ENCODE measurements around the gene POLR2C. TPM values are rescaled to one million over a fixed set of nuclear protein-coding genes. Genes with fewer than 3 reads are reported as not detected.

The POLR2C gene
- total RNA-seq, 1 donor from 2014 or later, result 56.6 TPM

DNA sequence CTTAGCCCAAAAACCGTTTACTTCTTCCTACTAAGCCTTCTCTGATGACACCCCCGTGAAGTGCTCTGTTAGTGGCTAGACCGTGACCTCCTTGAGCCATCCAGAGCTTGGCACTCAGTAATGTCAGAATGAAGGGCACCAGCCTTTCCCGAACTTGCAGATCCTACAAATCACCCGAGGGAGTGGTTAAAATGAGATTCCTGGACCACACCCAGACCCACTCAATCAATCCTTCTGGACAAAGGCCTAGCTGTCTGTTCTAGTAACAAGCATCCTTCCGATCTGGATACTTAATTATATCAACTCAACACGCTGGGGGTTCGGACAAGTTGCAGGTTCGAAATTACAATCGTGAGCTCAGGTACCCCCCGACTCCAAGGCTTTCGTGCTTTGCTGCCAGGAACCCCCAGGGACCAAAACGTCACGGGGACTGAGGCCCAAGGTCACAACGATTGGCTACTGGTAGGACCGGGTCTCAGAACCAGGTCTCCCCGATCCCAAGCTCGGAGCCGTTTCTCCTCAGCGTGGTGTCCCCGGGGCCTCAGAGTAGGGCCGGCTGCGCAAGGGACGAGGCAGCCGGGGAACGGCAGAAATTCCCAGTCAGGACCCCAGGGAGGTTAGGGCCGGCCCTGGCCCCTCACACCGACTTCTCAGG is 15.8 kb upstream of the POLR2C start:
- intact Hi-C loops (cut with micrococcal nuclease), result loop anchor here (1.0 to 10.0 kb wide), 6 partner anchors 16 to 1286 kb away; partner anchors contain the start of genes CFAP20, GOT2, KATNB1 and POLR2C

DNA sequence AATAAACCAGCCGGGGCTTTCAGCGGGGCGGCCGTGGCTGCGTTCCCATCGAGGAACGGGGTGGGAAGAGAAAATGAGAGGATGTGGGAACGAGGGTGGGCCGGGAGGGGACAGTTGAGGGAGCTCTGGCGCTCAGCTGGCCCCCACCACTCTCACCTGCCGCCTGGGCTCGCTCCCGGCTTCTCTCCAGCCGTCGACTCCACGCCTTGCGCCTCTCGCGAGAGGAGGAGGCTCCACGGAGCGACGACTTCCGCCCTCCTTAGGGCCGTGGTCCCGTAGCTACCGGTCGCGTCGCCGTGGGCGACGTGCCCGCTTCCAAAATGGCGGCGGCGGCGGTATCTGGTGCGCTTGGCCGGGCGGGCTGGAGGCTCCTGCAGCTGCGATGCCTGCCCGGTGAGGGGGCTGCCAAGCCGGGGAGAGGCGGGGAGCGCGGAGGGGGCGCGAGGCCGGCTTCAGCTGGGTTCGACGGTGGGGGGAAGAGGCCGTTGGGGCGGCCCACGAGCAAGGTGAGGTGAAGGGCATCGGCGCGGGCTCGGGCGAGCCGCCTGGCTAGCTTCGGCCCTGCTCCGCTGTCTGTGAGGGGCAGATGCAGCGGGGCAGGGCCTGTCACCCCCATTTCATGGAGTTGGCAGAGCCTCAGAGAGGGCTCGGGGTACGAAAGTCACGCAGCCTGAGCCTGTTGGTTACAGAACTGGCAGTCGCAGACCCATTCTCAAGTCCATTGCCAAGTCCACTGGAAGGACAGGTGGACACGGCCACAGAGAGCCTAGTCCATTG is 15.1 kb upstream of the POLR2C start, which contains the start of the genes CIAPIN1 and COQ9:
Gene CIAPIN1 (minus strand): TSS at position 200 of the 777 bp plus-strand sequence. CDS start 6,457 bp downstream, outside the sequence.
Gene COQ9 (plus strand): TSS at position 294 of the 777 bp plus-strand sequence. CDS start 27 bp downstream, at position 321.
- Mint-ChIP-seq H3K27ac (peak within 1 kb of the TSS; percentile 84), H3K36me3 (ENCODE audit: low read depth) (peaks cover 17% of the 10 kb centered on the region), H3K9me3 (no peaks in the 10 kb centered on the region), H3K27me3 (no peaks in the 10 kb centered on the region), H3K4me3 (peak within 1 kb of the TSS; percentile 91), H3K4me1 (peaks cover 19% of the 10 kb centered on the region)
- TF ChIP-seq, protein P1, sequence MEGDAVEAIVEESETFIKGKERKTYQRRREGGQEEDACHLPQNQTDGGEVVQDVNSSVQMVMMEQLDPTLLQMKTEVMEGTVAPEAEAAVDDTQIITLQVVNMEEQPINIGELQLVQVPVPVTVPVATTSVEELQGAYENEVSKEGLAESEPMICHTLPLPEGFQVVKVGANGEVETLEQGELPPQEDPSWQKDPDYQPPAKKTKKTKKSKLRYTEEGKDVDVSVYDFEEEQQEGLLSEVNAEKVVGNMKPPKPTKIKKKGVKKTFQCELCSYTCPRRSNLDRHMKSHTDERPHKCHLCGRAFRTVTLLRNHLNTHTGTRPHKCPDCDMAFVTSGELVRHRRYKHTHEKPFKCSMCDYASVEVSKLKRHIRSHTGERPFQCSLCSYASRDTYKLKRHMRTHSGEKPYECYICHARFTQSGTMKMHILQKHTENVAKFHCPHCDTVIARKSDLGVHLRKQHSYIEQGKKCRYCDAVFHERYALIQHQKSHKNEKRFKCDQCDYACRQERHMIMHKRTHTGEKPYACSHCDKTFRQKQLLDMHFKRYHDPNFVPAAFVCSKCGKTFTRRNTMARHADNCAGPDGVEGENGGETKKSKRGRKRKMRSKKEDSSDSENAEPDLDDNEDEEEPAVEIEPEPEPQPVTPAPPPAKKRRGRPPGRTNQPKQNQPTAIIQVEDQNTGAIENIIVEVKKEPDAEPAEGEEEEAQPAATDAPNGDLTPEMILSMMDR (IDR thresholded peaks at IDR 0.05), result no peak
- peak; percentile 82 for DNase-seq
- ATAC-seq (ENCODE audit: low read depth), result peak; percentile 98
- ChIA-PET CTCF (interaction anchor here (0.6 to 2.8 kb wide), 6 partner anchors 13 to 147 kb away, joined by 3 to 15 read pairs (median 3); partner anchors contain the start of gene POLR2C), POLR2A (interaction anchor here (0.5 to 3.1 kb wide), 24 partner anchors 9 to 1182 kb away, joined by 3 to 36 read pairs (median 4); partner anchors contain the start of genes ADGRG5, CCDC102A, KATNB1 and POLR2C)
- intact Hi-C loops (cut with micrococcal nuclease), result loop anchor here (1.0 to 10.0 kb wide), 6 partner anchors 15 to 1285 kb away; partner anchors contain the start of genes CFAP20, GOT2, KATNB1 and POLR2C

More for the DNA sequence above, 15.8 kb upstream of the POLR2C start:
- ATAC-seq (ENCODE audit: low read depth) (peak; percentile 41), DNase-seq (peak; percentile 48)
- Mint-ChIP-seq H3K4me3 (peak overlapping the region; percentile 91), H3K27ac (peak overlapping the region; percentile 84), H3K27me3 (no peaks in the 10 kb centered on the region), H3K36me3 (ENCODE audit: low read depth) (peaks cover 13% of the 10 kb centered on the region), H3K9me3 (no peaks in the 10 kb centered on the region), H3K4me1 (peaks cover 19% of the 10 kb centered on the region)
- TF ChIP-seq, protein P1 (IDR thresholded peaks at IDR 0.05), result no peak
- POLR2A ChIA-PET, result interaction anchor here (0.6 to 3.1 kb wide), 22 partner anchors 10 to 662 kb away, joined by 3 to 36 read pairs (median 4); partner anchors contain the start of genes ADGRG5, CCDC102A, KATNB1 and POLR2C
- CTCF ChIA-PET, result interaction anchor here (1.0 to 2.8 kb wide), 5 partner anchors 14 to 147 kb away, joined by 3 to 15 read pairs (median 3); partner anchors contain the start of gene POLR2C

DNA sequence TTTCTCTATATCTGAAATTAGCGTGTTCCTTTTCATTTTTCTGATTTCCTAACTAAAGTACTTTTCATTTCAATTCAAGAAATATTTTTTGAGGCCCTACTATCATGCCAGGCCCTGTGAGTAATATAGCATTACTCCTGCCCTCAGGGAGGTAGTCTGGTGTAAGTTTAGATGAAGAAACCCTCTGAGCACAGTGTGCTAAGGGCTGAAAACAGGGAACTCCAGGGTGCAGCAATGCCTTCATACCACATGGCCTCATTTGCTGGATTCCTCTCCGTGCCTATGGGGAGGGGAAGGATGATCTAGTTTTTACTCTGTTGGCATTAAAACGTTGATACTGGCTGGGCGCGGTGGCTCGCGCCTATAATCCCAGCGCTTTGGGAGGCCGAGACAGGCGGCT is 10.5 kb upstream of the POLR2C start:
- TF ChIP-seq, protein P1 (IDR thresholded peaks at IDR 0.05), result no peak
- intact Hi-C loops (cut with micrococcal nuclease), result no loop called here
- POLR2A ChIA-PET, result no interaction called here
- Mint-ChIP-seq H3K9me3 (no peaks in the 10 kb centered on the region), H3K36me3 (ENCODE audit: low read depth) (peaks cover 54% of the 10 kb centered on the region), H3K4me3 (no peak overlapping the region), H3K4me1 (peaks cover 6% of the 10 kb centered on the region), H3K27ac (no peak overlapping the region), H3K27me3 (no peaks in the 10 kb centered on the region)
- no peak for DNase-seq
- no peak for ATAC-seq (ENCODE audit: low read depth)
- CTCF ChIA-PET, result no interaction called here

DNA sequence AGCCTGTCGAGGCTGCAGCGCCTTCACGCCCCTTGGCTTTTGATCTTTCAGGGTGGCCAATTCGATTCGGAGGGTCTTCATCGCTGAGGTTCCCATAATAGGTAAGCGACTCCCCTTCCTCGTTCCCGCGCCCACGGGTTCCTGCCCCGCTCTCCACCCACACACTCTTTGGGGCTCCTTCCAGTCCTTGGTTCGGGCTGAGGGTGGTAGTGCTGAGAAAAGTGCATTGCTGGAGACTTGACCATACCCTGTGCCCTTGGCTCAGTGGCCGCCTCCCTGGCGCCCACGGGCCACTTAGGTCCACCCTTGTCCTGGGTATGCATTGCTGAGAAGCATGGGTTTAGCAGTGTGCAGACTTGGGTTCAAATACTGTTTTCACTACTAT is 491 bp downstream of the POLR2C start:
- no peaks in the 10 kb centered on the region for H3K9me3 Mint-ChIP-seq
- no peak for ATAC-seq (ENCODE audit: low read depth)
- POLR2A ChIA-PET, result interaction anchor here (0.6 to 2.4 kb wide), 9 partner anchors 8 to 272 kb away, joined by 3 to 36 read pairs (median 5); partner anchors contain the start of genes CIAPIN1, COQ9, DOK4 and KATNB1

More for the DNA sequence above, 491 bp downstream of the POLR2C start:
- intact Hi-C loops (cut with micrococcal nuclease), result loop anchor here (1.0 to 2.0 kb wide), 8 partner anchors 16 to 277 kb away; partner anchors contain the start of genes CCDC102A, CIAPIN1, COQ9 and KATNB1
- CTCF ChIA-PET, result interaction anchor here (0.9 to 2.4 kb wide), 8 partner anchors 8 to 163 kb away, joined by 3 to 15 read pairs (median 4); partner anchors contain the start of genes CIAPIN1 and COQ9
- TF ChIP-seq, protein P1 (IDR thresholded peaks at IDR 0.05), result no peak
- Mint-ChIP-seq H3K4me3 (peak overlapping the region; percentile 100), H3K4me1 (peaks cover 29% of the 10 kb centered on the region), H3K27me3 (no peaks in the 10 kb centered on the region), H3K36me3 (ENCODE audit: low read depth) (peaks cover 72% of the 10 kb centered on the region), H3K27ac (peak overlapping the region; percentile 99)
- DNase-seq, result no peak
